Stimulated activated naive CD8-positive, alpha-beta T cell treated with anti-CD3 and anti-CD28 coated beads, Interleukin-15, amount 100 ng/mL, for 72 hours (primary cell): ENCODE results near the gene ISLR.

Source experiments
- ATAC-seq: fragments of 150-1000 bp; cut with Tn5 transposase; 2 replicates; pipeline ENCODE4 v1.10.0; 2021; ENCODE audit warnings: mild to moderate bottlenecking, moderate library complexity
- DNase-seq, 2 donors: peaks; one replicate each; pipeline ENCODE4 v3.0.0; 2021 to 2022
- H3K27ac Mint-ChIP-seq, 2 donors: one replicate each; pipeline ENCODE4 v1.8.0; 2022; ENCODE audit warnings: mild to moderate bottlenecking in 2 of 2, mixed read lengths in 2 of 2, moderate library complexity in 2 of 2
- H3K27me3 Mint-ChIP-seq: one replicate; pipeline ENCODE4 v1.8.0; 2022; ENCODE audit warnings: mixed read lengths
- H3K4me1 Mint-ChIP-seq: one replicate; pipeline ENCODE4 v1.8.0; 2022; ENCODE audit warnings: mild to moderate bottlenecking, mixed read lengths
- H3K4me3 Mint-ChIP-seq, 2 donors: one replicate each; pipeline ENCODE4 v1.8.0; 2022; ENCODE audit warnings: mild to moderate bottlenecking in 2 of 2, mixed read lengths in 2 of 2, moderate library complexity in 1 of 2
- H3K9me3 Mint-ChIP-seq, 2 donors: one replicate each; pipeline ENCODE4 v1.8.0; 2022; ENCODE audit warnings: mixed read lengths in 2 of 2

ISLR gene, protein sequence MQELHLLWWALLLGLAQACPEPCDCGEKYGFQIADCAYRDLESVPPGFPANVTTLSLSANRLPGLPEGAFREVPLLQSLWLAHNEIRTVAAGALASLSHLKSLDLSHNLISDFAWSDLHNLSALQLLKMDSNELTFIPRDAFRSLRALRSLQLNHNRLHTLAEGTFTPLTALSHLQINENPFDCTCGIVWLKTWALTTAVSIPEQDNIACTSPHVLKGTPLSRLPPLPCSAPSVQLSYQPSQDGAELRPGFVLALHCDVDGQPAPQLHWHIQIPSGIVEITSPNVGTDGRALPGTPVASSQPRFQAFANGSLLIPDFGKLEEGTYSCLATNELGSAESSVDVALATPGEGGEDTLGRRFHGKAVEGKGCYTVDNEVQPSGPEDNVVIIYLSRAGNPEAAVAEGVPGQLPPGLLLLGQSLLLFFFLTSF

DNA sequence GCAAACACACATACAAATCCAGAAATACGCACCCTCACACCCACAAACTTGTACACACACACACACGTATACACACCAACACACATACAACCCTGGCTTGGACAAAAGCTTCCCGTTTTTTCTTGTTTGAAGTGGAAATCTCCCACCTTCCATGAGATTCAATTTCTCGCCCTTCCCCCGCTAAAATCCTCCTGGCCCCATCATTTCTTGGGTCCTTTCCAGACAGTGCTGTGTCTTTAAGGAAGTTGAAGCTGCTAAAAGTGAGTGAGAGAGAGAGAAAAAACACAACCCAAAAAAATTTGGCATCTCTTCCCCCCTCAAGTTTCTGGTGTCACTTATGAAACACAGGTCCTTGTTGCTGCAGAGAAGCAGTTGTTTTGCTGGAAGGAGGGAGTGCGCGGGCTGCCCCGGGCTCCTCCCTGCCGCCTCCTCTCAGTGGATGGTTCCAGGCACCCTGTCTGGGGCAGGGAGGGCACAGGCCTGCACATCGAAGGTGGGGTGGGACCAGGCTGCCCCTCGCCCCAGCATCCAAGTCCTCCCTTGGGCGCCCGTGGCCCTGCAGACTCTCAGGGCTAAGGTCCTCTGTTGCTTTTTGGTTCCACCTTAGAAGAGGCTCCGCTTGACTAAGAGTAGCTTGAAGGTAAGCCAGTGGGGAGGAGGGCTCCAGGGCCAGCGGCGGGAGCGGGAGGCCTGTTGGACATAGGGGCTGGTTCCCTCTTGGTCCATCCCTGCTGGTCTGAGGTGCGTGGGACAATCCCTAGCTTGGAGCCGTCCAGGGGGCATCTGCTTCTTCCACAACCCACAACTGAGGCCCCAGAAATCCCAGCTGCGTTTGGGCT, at the start of gene ISLR:
TSS of gene ISLR (plus strand) at position 331 of the 839 bp plus-strand sequence. CDS start 1,149 bp downstream, outside the sequence.
- Mint-ChIP-seq H3K9me3 (no peaks in the 10 kb centered on the region), H3K4me3 (no peak within 1 kb of the TSS)

DNA sequence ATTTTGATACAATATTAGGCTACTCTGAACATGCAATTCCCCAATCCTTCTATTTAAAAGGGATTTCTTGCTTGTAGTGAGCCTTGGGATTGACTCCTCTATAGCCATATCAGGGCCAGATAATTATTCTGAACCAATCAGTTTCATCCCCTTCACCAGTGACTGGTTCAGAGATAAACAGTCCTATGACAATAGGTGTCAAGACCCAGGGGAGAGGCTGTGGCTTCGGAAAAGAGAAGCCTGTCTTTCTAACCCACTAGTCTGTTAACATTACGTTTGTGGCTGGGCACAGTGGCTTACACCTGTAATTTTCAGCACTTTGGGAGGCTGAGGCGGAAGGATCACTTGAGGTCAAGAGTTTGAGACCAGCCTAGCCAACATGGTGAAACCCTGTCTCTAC, 49.3 kb upstream of the ISLR start:
- Mint-ChIP-seq H3K27me3 (peaks cover 86% of the 10 kb centered on the region), H3K4me1 (peaks cover 27% of the 10 kb centered on the region), H3K4me3 (no peak overlapping the region), H3K27ac (no peak overlapping the region), H3K9me3 (no peaks in the 10 kb centered on the region)
- ATAC-seq, result no peak
- DNase-seq, result no peak

More for the DNA sequence above, at the start of gene ISLR:
- no peak within 1 kb of the TSS for H3K27ac Mint-ChIP-seq
- DNase-seq (no peak), ATAC-seq (no peak)
- no peaks in the 10 kb centered on the region for H3K4me1 Mint-ChIP-seq
- H3K27me3 Mint-ChIP-seq, result no peaks in the 10 kb centered on the region

DNA sequence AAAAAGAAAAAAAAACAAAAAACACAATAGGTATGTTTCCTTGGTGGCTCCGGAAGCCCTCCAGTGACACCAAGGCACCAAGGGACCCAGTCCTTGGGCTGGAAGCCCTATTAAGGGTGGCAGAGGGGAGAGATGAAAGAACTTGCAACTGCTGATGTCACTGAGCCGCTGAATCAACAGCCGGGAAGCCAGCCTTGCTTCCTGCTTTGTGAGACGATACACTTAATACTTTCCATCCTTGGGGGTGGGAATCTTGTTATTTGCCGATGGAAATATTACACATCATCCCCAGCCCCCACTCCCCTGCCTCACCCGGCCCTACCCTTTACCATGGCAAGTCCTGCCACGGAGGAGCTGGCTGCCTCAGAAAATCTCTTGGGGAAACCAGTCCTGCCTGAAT, 48.8 kb upstream of the ISLR start:
- Mint-ChIP-seq H3K4me3 (no peak overlapping the region), H3K9me3 (no peaks in the 10 kb centered on the region), H3K27ac (no peak overlapping the region), H3K4me1 (peaks cover 33% of the 10 kb centered on the region), H3K27me3 (peaks cover 92% of the 10 kb centered on the region)
- ATAC-seq, result no peak
- no peak for DNase-seq

DNA sequence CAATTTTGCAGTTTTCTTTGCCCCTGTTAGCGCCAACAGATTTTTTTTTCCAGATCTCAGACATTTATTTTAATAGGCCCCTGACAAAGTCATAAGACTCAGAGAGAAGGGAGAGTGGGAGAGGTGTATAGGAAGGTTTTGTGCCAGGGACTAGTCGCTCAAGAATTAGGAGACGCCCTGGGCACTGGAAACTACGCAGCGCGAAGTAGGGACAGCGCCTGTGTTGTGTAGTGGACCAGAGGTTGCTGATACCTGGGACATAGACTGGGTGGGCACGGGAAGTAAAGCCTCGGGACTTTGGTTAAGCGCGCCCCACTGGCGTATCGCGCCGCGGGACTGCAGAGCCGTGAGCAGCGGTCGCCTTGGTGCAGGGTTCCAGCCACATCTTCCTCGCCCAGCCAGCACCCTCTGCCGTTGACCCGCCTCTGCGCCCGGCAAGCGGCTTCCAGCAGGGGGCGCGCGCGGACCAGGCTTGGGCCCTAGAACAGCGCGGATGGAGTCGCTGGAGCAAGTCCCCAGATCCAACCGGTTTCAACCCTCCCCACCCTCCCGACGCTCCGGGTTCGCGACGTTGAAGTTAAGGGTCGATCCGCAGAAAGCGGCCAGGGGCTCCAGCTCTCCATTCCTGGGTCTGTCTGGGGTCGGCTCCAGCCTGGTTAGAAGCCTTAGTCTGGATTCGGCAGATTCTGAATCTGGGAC, 46.1 kb upstream of the ISLR start:
- ATAC-seq, result peak; percentile 96
- Mint-ChIP-seq H3K9me3 (no peaks in the 10 kb centered on the region), H3K4me1 (peaks cover 54% of the 10 kb centered on the region), H3K27me3 (peaks cover 94% of the 10 kb centered on the region), H3K4me3 (peak overlapping the region; percentile 72 to 78), H3K27ac (no peak overlapping the region)
- peak; percentile 88 to 91 for DNase-seq

DNA sequence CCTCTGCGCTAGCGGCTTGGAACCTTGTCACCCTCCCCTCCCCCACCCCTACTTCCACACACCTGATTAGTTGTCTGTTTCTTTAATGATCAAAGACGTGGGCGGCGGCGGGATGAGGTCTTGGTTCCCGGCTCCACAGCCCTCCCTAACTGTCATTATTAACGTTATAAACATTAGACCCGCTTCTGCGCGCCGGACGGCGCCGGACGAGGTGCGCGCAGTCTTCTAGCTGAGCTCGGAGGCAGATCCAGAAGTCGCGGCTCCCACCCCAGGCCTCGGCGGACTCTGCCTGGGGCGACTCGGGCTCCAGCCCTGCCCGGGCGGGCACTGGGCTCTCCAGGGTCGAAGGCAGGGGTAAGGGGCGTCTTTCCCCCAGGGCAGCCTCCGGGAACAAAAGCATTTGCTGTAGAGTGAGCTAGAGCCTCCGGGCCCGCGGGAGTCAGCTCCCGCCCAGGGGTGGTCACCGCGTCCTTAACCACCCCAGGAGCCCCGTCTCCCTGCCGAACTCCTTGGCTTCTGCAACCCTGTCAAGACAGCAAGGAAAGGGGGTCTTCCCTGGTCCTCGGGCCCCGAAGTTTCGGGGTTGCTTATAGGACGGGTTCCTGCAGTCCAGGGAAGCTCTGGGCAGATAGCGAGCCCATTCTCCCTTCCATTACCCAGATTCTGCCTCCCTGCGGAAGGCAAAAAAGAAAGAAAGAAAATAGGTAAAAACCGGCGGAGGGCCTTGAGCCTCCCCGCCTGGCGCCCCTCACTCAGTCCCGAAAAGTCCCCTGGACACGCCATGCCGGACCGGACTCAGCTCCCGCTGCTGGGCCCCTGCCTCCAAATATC, 45.3 kb upstream of the ISLR start:
- peaks cover 52% of the 10 kb centered on the region for H3K4me1 Mint-ChIP-seq
- H3K27ac Mint-ChIP-seq, result peak overlapping the region in 1 of 2 donors; percentile 24
- ATAC-seq, result peak; percentile 24
- no peaks in the 10 kb centered on the region for H3K9me3 Mint-ChIP-seq
- H3K27me3 Mint-ChIP-seq, result peaks cover 94% of the 10 kb centered on the region
- no peak for DNase-seq
- peak overlapping the region; percentile 72 to 78 for H3K4me3 Mint-ChIP-seq

DNA sequence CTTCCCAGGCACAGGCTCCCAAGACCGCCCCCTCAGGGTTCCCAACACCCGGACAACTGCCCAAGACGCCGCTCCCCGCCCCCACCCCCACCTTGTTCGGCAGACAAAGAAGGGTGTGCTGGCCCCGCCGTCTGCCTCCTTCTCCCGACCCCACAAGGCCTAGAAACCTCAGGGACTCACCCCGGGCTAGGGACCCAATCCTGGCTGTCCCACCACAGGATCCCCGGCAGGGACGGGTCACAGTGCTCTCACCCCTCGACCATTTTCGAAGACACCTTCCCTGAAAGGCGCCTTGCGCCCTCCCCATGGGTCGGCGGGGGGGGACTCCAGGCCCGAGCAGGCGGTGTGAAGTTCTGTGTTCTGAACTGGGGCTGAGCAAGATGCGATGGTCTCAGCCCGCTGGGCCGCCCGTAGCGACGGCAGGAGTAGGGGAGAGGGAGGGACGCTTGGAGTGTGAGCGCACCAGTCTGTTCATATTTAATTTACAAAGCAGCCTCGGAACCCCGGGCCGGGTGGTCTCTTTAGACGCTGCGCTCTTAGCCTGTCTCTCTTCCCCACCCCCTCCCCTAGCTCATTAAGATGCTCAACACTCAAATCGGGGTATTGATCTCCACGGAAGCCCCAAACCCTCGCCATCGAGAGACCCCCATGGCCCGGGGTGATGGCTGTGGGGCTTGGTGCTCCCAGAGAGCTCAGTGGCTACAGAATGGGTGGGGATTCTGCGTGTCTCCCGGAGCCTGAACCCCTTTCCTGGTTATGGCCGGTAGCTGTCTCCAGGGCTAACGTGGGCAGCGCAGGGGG, 44.5 kb upstream of the ISLR start:
- H3K4me3 Mint-ChIP-seq, result peak overlapping the region; percentile 43 to 45
- no peaks in the 10 kb centered on the region for H3K9me3 Mint-ChIP-seq
- ATAC-seq (no peak), DNase-seq (no peak)
- peaks cover 55% of the 10 kb centered on the region for H3K4me1 Mint-ChIP-seq
- H3K27me3 Mint-ChIP-seq, result peaks cover 95% of the 10 kb centered on the region
- H3K27ac Mint-ChIP-seq, result no peak overlapping the region

DNA sequence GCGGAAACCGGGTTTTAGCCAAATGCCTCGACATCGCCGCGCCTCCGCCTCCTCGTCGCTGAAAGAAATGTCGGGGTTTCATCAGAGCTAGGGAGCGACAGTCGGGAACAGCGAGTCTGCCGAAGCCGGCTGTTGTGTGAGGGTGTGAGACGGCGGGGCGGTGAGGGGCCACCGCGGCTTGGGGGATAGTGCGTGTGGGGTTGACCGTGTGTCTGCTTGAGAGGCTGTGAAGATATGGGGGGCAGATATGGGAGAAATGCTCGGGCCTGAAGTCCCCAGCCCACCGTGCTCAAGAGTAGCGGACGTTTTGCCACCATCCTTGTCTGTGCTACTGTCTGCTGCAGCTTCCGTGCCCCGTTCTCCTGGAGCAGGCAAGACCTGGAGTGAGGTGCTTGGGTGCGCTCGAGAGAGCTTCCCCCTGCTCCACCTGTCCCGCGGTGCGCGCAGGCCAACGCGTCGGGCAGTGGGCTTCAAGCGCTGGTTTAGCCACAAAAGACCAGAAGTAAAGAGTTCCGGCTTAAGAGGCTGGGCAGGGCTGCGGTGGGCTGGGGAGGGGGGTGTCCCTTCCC, 43.8 kb upstream of the ISLR start:
- no peak for ATAC-seq
- Mint-ChIP-seq H3K27me3 (peaks cover 95% of the 10 kb centered on the region), H3K27ac (peak overlapping the region in 1 of 2 donors; percentile 77), H3K4me1 (peaks cover 60% of the 10 kb centered on the region), H3K9me3 (no peaks in the 10 kb centered on the region), H3K4me3 (peak overlapping the region; percentile 35 to 43)
- DNase-seq, result no peak

DNA sequence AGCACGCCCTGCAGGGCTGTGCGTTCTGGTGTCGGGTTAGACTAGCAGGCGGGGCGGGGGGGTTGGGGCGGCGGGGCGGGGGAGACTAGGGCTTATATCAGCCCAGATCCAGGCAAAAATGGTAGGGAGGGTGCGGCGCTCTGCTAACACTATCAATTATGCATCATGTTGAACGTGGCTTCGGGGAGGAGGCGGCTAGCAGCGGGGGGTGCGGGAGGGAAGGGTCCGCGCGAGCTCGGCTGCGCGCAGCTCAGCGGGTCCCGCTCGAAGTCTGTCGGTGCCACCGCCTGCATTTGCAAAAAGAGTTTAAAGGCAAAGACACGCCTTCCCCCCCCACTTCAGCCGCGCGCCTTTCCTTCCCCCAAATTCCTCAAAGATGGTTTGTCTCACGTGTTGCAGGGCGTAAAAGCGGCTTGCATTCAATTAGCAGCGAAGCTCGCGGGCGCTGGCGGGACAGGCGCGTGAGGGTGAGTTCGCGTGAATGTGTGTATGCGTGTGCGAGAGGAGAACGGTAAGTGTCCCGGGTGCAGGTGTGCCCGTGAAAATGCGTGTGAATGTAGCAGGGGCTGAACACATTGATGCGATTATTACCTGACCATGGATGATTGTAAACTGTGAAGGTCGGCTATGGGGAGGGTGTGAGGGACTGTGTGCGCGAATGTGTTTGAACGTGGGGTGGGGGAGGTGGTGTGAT, 43.2 kb upstream of the ISLR start, which contains the start of gene ISLR2:
TSS of gene ISLR2 (plus strand) at position 432 of the 694 bp plus-strand sequence. CDS start 2,169 bp downstream, outside the sequence.
- ATAC-seq (no peak), DNase-seq (no peak)
- H3K27me3 Mint-ChIP-seq, result peaks cover 95% of the 10 kb centered on the region
- H3K4me3 Mint-ChIP-seq, result peak within 1 kb of the TSS; percentile 35 to 43
- H3K9me3 Mint-ChIP-seq, result no peaks in the 10 kb centered on the region
- H3K4me1 Mint-ChIP-seq, result peaks cover 66% of the 10 kb centered on the region
- H3K27ac Mint-ChIP-seq, result peak within 1 kb of the TSS in 1 of 2 donors; percentile 77

DNA sequence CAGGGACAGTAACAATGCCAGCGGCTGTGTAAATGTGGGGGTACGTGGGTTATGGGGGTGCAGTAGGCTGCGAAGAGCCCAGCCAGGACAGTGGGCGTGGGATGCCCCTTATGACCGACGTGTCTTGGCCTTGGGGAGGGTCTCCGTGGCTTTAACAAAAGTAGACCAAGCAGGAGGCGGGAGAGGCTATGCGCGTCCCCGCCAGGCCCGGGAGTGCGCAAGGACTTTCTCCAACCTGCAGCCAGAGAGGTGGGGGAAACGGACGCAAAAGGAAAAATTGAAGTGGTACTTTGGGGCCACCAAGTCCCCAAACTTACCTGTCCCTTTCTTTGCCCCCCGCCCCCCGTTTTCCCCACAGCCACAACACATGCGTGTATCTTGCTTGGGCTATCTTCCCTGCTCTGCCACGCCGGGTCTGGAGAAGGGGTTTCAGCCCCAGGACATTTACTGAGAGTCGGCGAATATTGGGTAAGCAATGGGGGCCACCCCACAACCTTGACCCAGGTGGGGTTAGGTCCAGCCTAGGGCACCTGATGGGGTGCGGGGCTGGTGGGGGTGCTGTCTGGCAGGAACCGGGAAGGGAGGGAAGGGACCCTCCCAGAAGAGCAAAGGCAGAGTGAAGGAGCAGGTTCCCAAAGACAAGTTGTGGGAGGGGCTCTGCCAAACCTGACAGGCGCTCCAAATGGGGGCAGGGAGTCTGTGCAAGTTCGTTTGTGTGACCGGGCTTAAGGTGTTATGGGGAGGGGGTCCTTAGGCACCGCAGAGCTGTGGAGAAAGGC, 42.5 kb upstream of the ISLR start:
- no peak for ATAC-seq
- peaks cover 71% of the 10 kb centered on the region for H3K4me1 Mint-ChIP-seq

DNA sequence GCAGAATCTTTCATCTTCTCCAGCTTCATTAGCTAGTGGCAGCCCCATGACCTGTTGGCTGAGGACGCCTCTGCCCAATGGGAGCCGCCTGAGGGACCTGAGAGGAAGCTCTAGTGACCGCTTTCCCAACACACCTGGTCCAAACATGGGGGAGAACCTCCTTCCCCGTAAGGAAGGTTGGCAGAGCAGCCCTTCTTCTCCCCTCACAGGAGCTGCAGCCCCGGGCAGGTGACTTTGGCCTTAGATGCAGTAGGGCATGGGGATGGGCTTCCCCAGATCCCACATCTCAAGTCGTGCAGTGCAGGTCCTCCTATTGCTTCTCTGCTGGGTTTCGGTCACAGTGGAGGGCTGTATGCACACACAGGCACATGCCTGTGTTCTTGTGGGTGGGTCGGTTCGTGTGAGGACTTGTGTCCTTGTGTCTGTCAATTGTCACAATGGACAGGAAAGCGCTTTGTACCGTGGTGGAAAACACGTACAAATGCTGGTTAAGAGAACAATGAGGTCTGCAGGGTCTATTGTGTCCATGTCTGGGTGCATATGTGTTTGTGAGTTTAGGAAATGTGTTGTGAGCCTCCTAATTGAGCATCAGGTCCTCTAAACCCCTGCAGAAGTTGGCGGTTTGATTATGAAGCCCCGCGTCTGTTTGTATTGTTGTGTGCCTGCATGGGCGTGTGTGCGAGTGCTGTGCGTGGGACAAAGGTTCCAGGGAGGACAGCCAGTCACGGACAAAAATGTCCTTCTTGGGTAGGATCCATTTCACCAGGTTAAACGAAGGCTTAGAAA, 41.7 kb upstream of the ISLR start:
- Mint-ChIP-seq H3K9me3 (no peaks in the 10 kb centered on the region), H3K27me3 (peaks cover 100% of the 10 kb centered on the region), H3K4me3 (peak overlapping the region; percentile 40), H3K4me1 (peaks cover 79% of the 10 kb centered on the region), H3K27ac (peak overlapping the region; percentile 55 to 93)
- DNase-seq (no peak), ATAC-seq (no peak)

More for the DNA sequence above, 42.5 kb upstream of the ISLR start:
- Mint-ChIP-seq H3K27ac (no peak overlapping the region), H3K9me3 (no peaks in the 10 kb centered on the region), H3K4me3 (no peak overlapping the region), H3K27me3 (peaks cover 98% of the 10 kb centered on the region)
- no peak for DNase-seq

DNA sequence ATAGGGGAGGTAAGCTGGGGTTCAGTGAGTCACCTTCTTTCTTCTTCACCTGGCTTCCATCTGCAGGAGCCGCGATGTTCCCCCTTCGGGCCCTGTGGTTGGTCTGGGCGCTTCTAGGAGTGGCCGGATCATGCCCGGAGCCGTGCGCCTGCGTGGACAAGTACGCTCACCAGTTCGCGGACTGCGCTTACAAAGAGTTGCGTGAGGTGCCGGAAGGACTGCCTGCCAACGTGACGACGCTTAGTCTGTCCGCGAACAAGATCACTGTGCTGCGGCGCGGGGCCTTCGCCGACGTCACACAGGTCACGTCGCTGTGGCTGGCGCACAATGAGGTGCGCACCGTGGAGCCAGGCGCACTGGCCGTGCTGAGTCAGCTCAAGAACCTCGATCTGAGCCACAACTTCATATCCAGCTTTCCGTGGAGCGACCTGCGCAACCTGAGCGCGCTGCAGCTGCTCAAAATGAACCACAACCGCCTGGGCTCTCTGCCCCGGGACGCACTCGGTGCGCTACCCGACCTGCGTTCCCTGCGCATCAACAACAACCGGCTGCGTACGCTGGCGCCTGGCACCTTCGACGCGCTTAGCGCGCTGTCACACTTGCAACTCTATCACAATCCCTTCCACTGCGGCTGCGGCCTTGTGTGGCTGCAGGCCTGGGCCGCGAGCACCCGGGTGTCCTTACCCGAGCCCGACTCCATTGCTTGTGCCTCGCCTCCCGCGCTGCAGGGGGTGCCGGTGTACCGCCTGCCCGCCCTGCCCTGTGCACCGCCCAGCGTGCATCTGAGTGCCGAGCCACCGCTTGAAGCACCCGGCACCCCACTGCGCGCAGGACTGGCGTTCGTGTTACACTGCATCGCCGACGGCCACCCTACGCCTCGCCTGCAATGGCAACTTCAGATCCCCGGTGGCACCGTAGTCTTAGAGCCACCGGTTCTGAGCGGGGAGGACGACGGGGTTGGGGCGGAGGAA, 40.5 kb upstream of the ISLR start:
- Mint-ChIP-seq H3K9me3 (no peaks in the 10 kb centered on the region), H3K27me3 (peaks cover 100% of the 10 kb centered on the region), H3K27ac (peak overlapping the region in 1 of 2 donors; percentile 93), H3K4me3 (peak overlapping the region; percentile 37 to 63), H3K4me1 (peaks cover 82% of the 10 kb centered on the region)
- DNase-seq (peak; percentile 54 to 58), ATAC-seq (peak; percentile 69)
